GM23338 (cell line): ENCODE measurements around the gene FBXO17. TPM values are rescaled to one million over a fixed set of nuclear protein-coding genes. Genes with fewer than 3 reads are reported as not detected.

Experiments used
- ATAC-seq: fragments of 200-7000 bp; cut with Tn5 transposase; 3 replicates; pipeline ENCODE4 v1.9.1; 2020
- DNase-seq: peaks from one replicate; pipeline ENCODE4 v3.0.0-alpha.2; 2015; ENCODE audit warnings: low spot score
- H2AFZ ChIP-seq: fragments of 200-600 bp; sonication (generic); 2 replicates; pipeline ENCODE4 v1.8.0; 2016; ENCODE audit warnings: antibody characterized with exemption, mild to moderate bottlenecking, moderate library complexity
- H3F3A ChIP-seq: fragments of 200-600 bp; sonication (generic); replicated peaks from 2 replicates; pipeline ENCODE4 v1.8.0; 2017; ENCODE audit warnings: antibody characterized with exemption, mixed run types, low read depth
- H3K27ac ChIP-seq: fragments of 200-600 bp; sonication (generic); 2 replicates; pipeline ENCODE4 v1.6.1; 2016; ENCODE audit warnings: low read depth
- H3K27me3 ChIP-seq: fragments of 200-600 bp; sonication (generic); 2 replicates; pipeline ENCODE4 v1.8.0; 2016; ENCODE audit warnings: mild to moderate bottlenecking, mixed run types, moderate library complexity; ENCODE audit not compliant: insufficient read depth
- H3K36me3 ChIP-seq: fragments of 200-600 bp; sonication (generic); 2 replicates; pipeline ENCODE4 v1.8.0; 2016; ENCODE audit warnings: mild to moderate bottlenecking; ENCODE audit not compliant: insufficient read depth
- H3K4me1 ChIP-seq: fragments of 200-600 bp; sonication (generic); 2 replicates; pipeline ENCODE4 v1.8.0; 2016; ENCODE audit warnings: mild to moderate bottlenecking, moderate library complexity; ENCODE audit not compliant: insufficient read depth
- H3K4me2 ChIP-seq: fragments of 200-600 bp; sonication (generic); 2 replicates; pipeline ENCODE4 v1.7.1; 2017; ENCODE audit warnings: mixed run types
- H3K4me3 ChIP-seq: fragments of 200-600 bp; sonication (generic); 2 replicates; pipeline ENCODE4 v1.6.1; 2016; ENCODE audit warnings: mixed run types
- H3K79me2 ChIP-seq: fragments of 200-600 bp; sonication (generic); replicated peaks from 2 replicates; pipeline ENCODE4 v1.8.0; 2017; ENCODE audit warnings: mild to moderate bottlenecking; ENCODE audit not compliant: insufficient read depth
- H3K9me2 ChIP-seq: fragments of 200-600 bp; sonication (generic); 2 replicates; pipeline ENCODE4 v1.8.0; 2017; ENCODE audit not compliant: insufficient read depth
- H4K20me1 ChIP-seq: fragments of 200-600 bp; sonication (generic); replicated peaks from 2 replicates; pipeline ENCODE4 v1.8.0; 2017; ENCODE audit warnings: mild to moderate bottlenecking; ENCODE audit not compliant: insufficient read depth
- H3K27ac Mint-ChIP-seq: 2 replicates; pipeline ENCODE4 v1.8.0; 2020; ENCODE audit warnings: inconsistent platforms, mild to moderate bottlenecking, moderate library complexity, mixed read lengths
- H3K27me3 Mint-ChIP-seq: 3 replicates; pipeline ENCODE4 v1.8.0; 2022; ENCODE audit warnings: low read depth, mild to moderate bottlenecking, moderate library complexity, mixed read lengths, inconsistent platforms; ENCODE audit not compliant: insufficient read depth, poor library complexity
- H3K36me3 Mint-ChIP-seq: 3 replicates; pipeline ENCODE4 v1.8.0; 2021; ENCODE audit warnings: low read depth, mild to moderate bottlenecking, inconsistent platforms, moderate library complexity, mixed read lengths
- H3K4me1 Mint-ChIP-seq: 3 replicates; pipeline ENCODE4 v1.8.0; 2020; ENCODE audit warnings: mild to moderate bottlenecking, inconsistent platforms, mixed read lengths
- H3K4me3 Mint-ChIP-seq: 3 replicates; pipeline ENCODE4 v1.8.0; 2021; ENCODE audit warnings: moderate library complexity, mild to moderate bottlenecking, inconsistent platforms, mixed read lengths
- H3K9me3 Mint-ChIP-seq: 3 replicates; pipeline ENCODE4 v1.8.0; 2020; ENCODE audit warnings: moderate library complexity, mild to moderate bottlenecking, inconsistent platforms, mixed read lengths
- CREB1 ChIP-seq: fragments of 250-450 bp; sonication (Bioruptor Pico); IDR thresholded peaks from 2 replicates; pipeline ENCODE4 v1.5.0; 2020; ENCODE audit warnings: low read depth, mild to moderate bottlenecking, moderate library complexity
- ETS1 ChIP-seq: IDR thresholded peaks from 2 replicates; pipeline ENCODE4 v1.6.1; 2016; ENCODE audit warnings: antibody characterized with exemption
- EZH2 ChIP-seq: fragments of 200-600 bp; sonication (generic); IDR thresholded peaks from one replicate; pipeline ENCODE4 v1.8.0; 2017; ENCODE audit warnings: antibody characterized with exemption, mild to moderate bottlenecking, low read depth; ENCODE audit not compliant: unreplicated experiment
- EZH2phosphoT487 ChIP-seq: fragments of 200-600 bp; sonication (generic); IDR thresholded peaks from one replicate; pipeline ENCODE4 v1.8.1; 2018; ENCODE audit warnings: antibody characterized with exemption; ENCODE audit not compliant: unreplicated experiment
- NANOG ChIP-seq: IDR thresholded peaks from 2 replicates; pipeline ENCODE4 v1.6.1; 2016; ENCODE audit warnings: antibody characterized with exemption, borderline replicate concordance
- REST ChIP-seq: IDR thresholded peaks from one replicate; pipeline ENCODE4 v1.6.1; 2018; ENCODE audit warnings: antibody characterized with exemption; ENCODE audit not compliant: unreplicated experiment
- ZNF114 ChIP-seq: fragments of 250-450 bp; sonication (Bioruptor Pico); IDR thresholded peaks from 2 replicates; pipeline ENCODE4 v1.5.0; 2020; ENCODE audit warnings: mild to moderate bottlenecking, moderate library complexity
- ZNF331 ChIP-seq: fragments of 250-450 bp; sonication (Bioruptor Pico); IDR thresholded peaks from 2 replicates; pipeline ENCODE4 v1.5.0; 2020; ENCODE audit warnings: low read depth, mild to moderate bottlenecking, moderate library complexity
- polyA plus RNA-seq: library from polyadenylated mRNA; unstranded; fragments of >200 nt; fragmentation: Nextera tagmentation; extraction: Ambion mirVana; gene quantifications from 2 replicates; pipeline ENCODE4 v1.2.1, GENCODE V29; 2016
- total RNA-seq: library from RNA; depleted of rRNA; stranded (reverse); fragments of >200 nt; shearing (Covaris generic); gene quantifications from 2 replicates; pipeline ENCODE4 v1.2.3, GENCODE V29; 2014

Gene FBXO17
- total and polyA plus RNA-seq, 2 experiments from 2014 or later, result 17.2 to 29.0 TPM

GRCh38 chr19:39009001-39009400 lies 33.5 kb upstream of the FBXO17 start:
- ATAC-seq (no peak), DNase-seq (no peak)
- Histone ChIP-seq H3F3A (no peaks in the 10 kb centered on the region), H3K9me2 (no peaks in the 10 kb centered on the region), H3K27ac (no peak overlapping the region), H3K79me2 (no peaks in the 10 kb centered on the region), H3K36me3 (no peaks in the 10 kb centered on the region), H3K4me1 (no peaks in the 10 kb centered on the region), H3K27me3 (no peaks in the 10 kb centered on the region), H3K4me3 (no peak overlapping the region), H4K20me1 (no peaks in the 10 kb centered on the region), H2AFZ (no peak overlapping the region), H3K4me2 (no peak overlapping the region)
- Mint-ChIP-seq H3K27ac (no peak overlapping the region), H3K27me3 (no peaks in the 10 kb centered on the region), H3K36me3 (peaks cover 8% of the 10 kb centered on the region; the same call in 2 of the 3 replicates), H3K4me3 (no peak overlapping the region), H3K9me3 (no peaks in the 10 kb centered on the region), H3K4me1 (peaks cover 2% of the 10 kb centered on the region; the same call in 2 of the 3 replicates)
- TF ChIP-seq NANOG (no peak), REST (no peak)

DNA sequence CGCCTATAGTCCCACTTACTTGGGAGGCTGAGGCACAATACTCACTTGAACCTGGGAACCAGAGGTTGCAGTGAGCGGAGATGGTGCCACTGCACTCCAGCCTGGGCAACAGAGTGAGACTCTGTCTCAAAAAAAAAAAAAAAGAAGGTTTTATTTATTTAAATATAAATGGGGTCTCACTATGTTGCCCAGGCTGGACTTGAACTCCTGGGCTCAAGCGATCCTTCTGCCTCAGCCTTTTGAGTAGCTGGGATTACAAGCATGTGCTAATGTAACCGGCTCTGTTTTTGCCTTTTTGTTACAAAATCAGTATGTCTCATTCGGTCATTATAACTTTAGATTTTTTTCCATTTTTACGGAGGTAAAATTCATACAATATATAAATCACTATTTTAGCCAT lies 32.6 kb upstream of the FBXO17 start:
- ATAC-seq (no peak), DNase-seq (no peak)
- Mint-ChIP-seq H3K27me3 (no peaks in the 10 kb centered on the region), H3K4me3 (no peak overlapping the region), H3K27ac (no peak overlapping the region), H3K9me3 (no peaks in the 10 kb centered on the region), H3K4me1 (peaks cover 2% of the 10 kb centered on the region; the same call in 2 of the 3 replicates), H3K36me3 (peaks cover 8% of the 10 kb centered on the region; the same call in 2 of the 3 replicates)
- no peak overlapping the region for H3K4me3 ChIP-seq
- H3K36me3 ChIP-seq, result no peaks in the 10 kb centered on the region
- H3K79me2 ChIP-seq, result no peaks in the 10 kb centered on the region
- no peaks in the 10 kb centered on the region for H3F3A ChIP-seq
- TF ChIP-seq ZNF114 (CRISPR knock-in tag) (no peak), EZH2phosphoT487 (no peak), EZH2 (no peak), NANOG (no peak), ETS1 (no peak), CREB1 (CRISPR knock-in tag) (no peak), ZNF331 (CRISPR knock-in tag) (no peak)
- no peak overlapping the region for H3K27ac ChIP-seq
- H3K27me3 ChIP-seq, result no peaks in the 10 kb centered on the region
- no peaks in the 10 kb centered on the region for H4K20me1 ChIP-seq
- H3K4me2 ChIP-seq, result no peak overlapping the region
- H3K9me2 ChIP-seq, result no peaks in the 10 kb centered on the region
- H2AFZ ChIP-seq, result no peak overlapping the region
- H3K4me1 ChIP-seq, result no peaks in the 10 kb centered on the region
